Urothelium cell line (cell line): Measurements from ENCODE around the gene PTGER4.
"Not testable (repeated sequence)": the region's sequence is repeated elsewhere in the genome, so short reads cannot be mapped to it uniquely, and the experiment has no call there.

Experiments used
- DNase-seq: peaks from one replicate; pipeline ENCODE4 v3.0.0; 2011; ENCODE audit warnings: low spot score, mixed read lengths
- FAIRE-seq: peaks from 2 replicates; lab custom pipeline; 2011; peaks lifted over from hg19 to GRCh38; lab: Jason Lieb, UNC

PTGER4 gene

DNA sequence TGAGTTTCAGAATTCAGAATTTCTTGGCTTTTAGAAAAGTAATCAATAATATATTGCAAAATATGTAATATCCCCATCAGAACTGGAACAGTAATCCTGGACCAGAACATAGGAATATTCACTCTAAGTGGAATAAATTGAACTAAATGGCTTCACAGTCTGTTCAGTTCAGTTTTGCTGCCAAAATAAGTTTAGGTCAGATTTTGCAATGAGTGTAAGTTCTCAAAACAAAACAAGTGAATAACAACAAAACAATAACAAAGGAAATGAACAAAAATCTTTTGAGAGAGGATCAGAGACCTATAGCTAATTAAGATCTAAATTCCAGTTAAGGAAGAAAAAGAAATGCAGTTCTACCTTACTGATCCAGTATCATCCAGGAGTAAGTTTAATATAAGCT is 9.3 kb downstream of the PTGER4 start:
- no peak for DNase-seq
- FAIRE-seq: no peak

DNA sequence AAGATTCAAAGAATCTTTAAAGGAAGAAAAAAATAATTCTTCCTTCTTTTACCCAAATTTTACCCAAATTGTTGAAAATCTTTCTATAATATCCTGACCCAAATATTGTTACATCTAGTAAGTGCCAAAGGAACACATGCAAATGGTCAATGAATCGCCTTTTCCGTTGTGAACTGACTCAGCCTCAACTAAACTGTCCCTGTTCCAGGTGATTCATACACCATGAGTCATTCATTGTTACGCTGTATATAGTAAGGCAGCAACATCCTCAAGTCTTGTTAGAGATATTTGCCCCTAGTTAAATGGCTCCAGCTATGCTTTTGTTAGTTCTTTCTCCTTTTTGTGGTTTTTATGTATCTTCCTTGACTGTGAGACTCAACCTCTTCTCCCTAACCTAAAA is 9.7 kb downstream of the PTGER4 start:
- peak; percentile 86 for FAIRE-seq
- peak; percentile 85 for DNase-seq

DNA sequence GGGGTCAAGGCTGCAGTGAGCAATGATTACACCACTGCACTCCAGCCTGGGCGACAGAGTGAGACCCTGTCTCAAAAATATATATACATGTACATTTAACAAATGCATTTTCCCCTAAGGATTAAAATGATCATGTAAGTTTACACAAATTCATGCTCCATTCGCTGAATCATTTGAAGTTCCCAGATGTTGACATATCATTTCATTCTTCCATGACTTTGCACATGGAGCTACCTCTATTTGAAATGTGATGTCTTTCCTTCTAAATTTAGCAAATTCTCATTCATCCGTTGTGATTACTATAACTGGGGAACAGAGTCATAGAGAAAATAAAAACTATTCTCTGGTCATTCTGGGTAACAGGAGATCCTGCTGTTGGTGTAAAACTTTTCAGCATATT is 10.6 kb downstream of the PTGER4 start:
- no peak for DNase-seq
- no peak for FAIRE-seq

DNA sequence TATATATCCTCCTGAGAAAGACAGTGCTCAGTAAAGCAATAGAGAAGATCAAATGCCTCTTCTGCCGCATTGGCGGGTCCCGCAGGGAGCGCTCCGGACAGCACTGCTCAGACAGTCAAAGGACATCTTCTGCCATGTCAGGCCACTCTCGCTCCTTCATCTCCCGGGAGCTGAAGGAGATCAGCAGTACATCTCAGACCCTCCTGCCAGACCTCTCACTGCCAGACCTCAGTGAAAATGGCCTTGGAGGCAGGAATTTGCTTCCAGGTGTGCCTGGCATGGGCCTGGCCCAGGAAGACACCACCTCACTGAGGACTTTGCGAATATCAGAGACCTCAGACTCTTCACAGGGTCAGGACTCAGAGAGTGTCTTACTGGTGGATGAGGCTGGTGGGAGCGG is 12.2 kb downstream of the PTGER4 start:
- DNase-seq (no peak), FAIRE-seq (no peak)

DNA sequence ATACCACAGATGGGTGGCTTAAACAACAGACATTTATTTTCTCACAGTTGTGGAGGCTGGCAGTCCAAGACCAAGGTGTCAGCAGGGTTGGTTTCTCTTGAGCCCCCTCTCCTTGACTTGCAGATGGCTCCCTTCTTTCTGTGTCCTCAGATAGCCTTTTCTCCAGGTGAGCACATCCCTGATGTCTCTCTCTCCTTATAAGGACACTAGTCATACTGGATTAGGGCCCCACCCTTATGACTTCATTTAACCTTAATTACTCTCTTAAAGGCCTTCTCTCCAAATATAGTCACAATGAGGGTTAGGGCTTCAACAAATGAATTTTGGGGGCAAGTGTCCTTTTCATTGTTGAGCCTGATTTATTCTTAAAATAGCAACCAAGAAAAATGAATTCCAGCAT is 14.7 kb downstream of the PTGER4 start:
- DNase-seq: no peak
- FAIRE-seq: no peak

DNA sequence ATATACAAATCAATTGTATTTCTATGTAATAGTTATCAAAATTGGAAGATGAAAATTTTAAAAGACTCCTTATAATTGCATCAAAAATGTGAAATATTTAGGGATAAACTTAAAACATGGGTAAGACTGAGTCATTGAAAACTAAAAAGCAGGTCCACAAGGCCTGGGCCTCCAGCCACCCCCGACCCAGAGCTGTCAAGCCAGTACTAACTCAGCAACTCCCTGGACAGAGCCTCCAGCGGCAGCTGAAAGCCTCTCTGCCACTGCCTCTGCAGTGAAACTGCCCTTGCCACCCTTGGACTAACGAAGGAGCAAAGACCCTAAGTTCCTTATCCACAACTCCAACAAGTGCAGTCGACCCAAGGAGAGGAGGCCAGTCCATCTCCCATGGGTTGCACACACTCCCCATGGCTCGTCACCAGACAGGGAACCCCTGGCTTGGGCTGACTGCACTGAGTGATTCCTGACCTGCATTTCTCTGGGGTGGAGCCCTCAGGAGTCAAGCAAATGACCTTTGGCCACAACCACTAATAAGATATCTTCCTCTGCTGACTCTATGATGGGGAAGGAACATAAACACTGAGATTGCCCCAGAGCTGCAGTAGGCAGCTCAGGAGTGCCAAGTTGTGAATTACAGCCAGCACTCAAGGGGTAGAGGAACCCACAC is 20.5 kb downstream of the PTGER4 start:
- DNase-seq (no peak), FAIRE-seq (no peak)

DNA sequence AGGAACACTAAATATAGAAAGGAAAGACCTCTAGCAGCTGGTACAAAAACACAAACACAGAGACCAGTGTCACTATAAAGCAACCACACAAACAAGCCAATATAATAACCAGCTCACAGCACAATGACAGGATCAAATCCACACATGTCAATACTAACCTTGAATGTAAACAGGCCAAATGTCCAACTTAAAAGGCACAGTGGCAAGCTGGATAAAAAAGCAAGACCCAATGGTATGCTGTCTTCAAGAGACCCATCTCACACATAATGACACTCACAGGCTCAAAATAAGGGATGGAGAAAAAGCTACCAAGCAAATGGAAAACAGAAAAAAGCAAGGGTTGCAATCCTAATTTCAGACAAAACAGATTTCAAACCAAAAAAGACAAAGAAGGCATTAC is 22.3 kb downstream of the PTGER4 start:
- not testable (repeated sequence) for FAIRE-seq, DNase-seq

DNA sequence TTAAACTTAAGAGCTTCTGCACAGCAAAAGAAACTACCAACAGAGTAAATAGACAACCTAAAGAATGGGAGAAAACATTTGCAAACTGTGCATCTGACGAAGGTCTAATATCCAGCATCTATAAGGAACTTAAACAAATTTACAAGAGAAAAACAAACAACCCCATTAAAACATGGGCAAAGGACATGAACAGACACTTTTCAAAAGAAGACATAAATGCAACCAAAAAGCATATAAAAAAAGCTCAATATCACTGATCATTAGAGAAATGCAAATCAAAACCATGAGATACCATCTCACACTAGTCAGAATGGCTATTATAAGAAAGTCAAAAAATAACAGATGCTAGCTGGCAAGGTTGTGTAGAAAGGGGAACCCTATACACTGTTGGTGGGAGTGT is 25.8 kb downstream of the PTGER4 start:
- not testable (repeated sequence) for FAIRE-seq, DNase-seq

DNA sequence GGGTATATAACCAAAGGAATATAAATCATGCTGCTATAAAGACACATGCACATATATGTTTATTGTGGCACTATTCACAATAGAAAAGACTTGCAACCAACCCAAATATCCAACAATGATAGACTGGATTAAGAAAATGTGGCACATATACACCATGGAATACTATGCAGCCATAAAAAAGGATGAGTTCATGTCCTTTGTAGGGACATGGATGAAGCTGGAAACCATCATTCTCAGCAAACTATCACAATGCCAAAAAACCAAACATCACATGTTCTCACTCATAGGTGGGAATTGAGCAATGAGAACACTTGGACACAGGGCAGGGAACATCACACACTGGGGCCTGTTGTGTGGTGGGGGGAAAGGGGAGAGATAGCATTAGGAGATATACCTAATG is 30.9 kb downstream of the PTGER4 start:
- FAIRE-seq: not testable (repeated sequence)

DNA sequence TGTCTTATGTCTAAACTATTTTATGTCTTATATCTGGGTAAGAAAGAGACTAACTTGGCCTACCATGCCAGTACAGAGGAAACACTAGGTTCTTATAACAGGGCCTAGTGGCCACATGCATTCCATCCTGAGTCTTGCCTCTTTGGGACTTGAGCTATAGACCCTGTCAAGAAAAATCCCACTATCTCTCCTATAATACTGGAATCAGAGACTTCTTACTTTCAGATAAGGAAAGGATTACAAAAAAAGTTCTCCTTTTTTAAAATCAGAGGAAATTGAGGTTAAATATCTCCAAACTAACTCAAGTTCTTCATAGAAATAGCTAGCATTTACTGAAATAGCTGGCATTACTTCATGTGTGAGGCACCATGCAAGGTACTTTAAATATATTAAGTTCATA is 34.3 kb downstream of the PTGER4 start:
- no peak for FAIRE-seq
- DNase-seq: no peak

More for the DNA sequence above, 30.9 kb downstream of the PTGER4 start:
- not testable (repeated sequence) for DNase-seq

DNA sequence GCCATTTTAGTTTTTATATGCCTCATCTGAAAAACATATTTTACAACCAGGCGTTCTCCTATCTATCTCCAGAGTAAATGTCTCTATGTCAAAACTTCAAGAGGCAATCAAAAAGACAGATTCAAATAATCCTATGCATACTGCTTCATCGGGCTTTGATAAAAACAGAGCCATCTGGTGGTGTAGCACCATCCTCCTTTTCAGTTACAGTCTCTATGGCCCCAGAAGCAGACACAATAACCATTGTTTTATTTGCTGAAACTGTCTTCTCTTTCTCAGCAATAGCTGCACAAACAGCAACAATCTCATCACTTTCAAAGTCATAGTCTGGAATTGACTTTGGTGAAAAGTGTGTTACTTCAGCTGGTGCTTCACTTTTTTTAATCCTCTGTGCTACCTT is 36.3 kb downstream of the PTGER4 start:
- FAIRE-seq (no peak), DNase-seq (peak; percentile 35)

DNA sequence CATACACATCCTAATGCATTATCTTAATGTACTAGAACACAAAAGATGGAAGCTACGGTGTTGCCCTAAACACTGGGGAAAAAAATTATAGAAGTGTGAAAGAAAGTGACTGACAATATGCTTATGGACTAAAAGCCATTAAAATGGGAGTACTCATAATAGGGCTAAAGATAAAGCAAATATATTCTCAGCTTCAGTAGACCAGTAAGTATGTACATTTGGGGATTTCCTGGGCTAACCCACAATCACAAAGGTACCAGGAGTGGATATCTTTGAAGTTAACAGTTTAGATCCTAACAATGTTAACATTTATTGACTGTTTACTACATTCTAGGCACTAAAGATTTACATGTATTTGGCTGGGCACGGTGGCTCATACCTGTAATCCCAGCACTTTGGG is 36.9 kb downstream of the PTGER4 start:
- no peak for FAIRE-seq
- DNase-seq: no peak

DNA sequence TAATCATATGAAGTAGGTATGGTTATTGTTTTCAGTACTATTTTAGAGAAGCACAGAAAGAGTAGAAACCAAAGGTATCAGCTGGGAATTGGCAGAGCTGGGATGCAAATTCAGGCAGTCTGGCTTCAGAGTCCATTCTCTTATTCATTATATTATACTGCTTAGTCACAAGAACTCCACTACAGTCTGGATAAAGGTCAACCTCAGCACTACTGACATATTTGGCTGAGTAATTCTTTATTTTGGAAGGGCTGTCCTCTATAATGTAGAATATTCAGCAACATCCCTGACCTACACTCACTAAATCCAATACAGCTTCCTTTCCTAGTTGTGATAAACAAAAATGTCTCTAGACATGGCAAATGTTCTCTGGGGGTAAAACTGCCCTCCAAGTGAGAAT is 37.6 kb downstream of the PTGER4 start:
- DNase-seq (no peak), FAIRE-seq (peak; percentile 9)

DNA sequence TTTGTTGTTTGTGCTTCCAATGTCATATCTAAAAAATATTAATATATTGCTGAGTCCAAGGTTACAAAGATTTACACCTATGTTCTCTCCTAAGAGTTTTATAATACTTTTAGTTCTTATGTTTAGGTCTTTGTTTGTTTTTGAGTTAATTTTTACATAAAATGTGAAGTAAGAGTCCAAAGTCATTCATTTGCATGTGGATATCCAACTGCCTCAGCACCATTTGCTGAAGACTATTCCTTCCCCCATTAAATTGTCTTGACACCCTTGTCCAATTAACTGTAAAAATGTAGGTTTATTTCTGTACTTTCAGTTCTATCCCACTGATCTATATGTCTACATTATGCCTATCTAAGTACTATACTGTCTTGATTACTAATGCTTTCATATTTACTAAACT is 40.4 kb downstream of the PTGER4 start:
- no peak for FAIRE-seq
- no peak for DNase-seq

DNA sequence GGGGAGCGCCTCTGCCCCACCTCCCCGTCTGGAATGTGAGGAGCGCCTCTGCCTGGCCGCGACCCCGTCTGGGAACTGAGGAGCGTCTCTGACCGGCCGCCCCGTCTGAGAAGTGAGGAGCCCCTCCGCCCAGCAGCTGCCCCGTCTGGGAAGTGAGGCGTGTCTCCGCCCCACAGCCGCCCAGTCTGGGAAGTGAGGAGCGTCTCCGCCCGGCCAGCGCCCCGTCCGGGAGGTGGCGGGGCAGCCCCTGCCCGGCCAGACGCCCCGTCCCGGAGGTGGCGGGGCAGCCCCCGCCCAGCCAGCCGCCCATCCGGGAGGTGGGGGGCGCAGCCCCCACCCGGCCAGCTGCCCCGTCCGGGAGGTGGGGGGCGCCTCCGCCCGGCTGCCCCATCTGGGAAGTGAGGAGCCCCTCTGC is 42.8 kb downstream of the PTGER4 start:
- not testable (repeated sequence) for FAIRE-seq

DNA sequence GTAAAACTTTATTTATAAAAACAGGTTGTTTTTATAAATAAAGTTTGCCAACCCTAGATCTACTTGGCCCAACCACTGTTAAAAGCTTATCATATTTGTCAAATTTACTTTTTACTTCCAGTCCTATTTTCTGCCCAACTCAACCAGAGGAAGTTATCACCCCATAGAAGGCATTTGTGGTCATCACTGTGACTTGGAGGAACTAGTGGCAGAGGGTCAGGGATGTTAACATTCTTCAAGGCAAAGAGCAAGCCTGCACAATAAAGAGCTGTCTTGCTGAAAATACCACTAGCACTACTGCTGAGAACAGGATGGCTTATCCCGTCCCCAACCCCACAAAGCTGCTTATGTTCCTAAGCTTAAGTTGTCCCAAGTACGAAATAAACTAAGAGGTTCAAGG is 53.7 kb downstream of the PTGER4 start:
- DNase-seq (no peak), FAIRE-seq (no peak)

More for the DNA sequence above, 42.8 kb downstream of the PTGER4 start:
- DNase-seq: not testable (repeated sequence)

DNA sequence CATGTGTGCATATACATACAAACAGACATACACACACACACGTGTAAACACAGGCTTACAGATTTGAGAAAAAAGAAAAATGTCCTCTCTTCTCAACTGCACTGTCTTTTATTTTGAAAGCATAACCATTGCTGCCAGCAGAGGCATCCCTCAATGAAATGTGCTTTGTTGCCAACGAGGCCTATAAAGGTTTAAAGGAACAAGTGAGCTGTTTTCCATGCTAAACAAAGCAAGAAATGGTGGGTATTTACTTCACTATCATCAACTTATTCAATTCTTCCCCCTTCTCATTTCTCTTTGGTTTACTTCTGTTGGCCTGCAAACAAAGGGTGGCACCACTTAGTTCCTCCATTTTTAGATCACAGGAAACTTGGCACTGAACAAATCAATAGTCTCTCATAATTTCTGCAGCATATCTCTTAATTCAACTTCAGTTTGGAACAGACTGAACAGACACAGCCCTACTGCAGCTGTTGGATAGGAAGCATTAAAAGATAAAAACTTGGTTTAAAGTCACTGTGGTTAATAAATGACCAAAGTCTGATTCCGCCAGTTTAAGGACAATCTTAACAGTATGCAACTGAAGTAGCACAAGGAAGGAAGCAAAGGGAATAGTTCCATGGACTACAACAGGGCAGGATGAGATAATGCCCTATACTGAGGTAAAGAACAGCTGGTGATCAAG is 54.3 kb downstream of the PTGER4 start:
- FAIRE-seq (no peak), DNase-seq (no peak)

DNA sequence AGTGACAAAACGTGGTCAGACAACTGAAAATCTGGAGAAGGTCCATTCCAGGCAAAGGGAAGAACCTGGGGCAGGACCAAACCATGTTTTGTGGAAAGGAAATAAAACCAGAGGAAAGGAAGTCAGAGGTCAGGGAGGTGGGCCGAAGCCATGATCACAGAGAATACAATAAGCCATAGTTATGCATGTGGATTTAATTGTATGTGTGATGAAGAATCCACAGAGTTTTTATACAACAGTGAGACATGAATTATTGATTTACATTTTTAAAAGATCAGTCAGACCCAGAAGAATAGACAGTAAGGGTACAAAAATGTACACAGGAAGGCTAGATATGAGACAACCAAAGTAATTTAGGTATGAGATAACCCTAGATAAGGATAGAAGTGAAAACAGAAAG is 55.3 kb downstream of the PTGER4 start:
- no peak for FAIRE-seq

DNA sequence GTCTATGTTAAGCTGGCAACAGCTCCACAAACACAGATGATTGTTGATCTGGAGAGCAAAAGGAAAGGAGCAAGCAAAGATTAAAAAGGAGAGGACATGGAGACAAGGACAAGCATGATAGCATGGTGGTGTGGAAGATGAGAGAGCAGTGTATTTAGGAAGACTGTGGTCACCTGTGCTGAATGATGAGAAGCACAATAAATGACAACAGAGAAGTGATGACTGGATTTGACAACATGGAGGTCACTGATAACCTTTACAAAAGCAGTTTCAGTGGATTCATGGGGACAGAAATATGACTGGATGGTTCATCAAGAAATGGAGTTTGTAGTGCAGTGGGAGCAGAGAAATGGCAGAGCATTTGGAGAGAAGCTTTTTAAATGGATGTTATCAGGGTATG is 55.9 kb downstream of the PTGER4 start:
- FAIRE-seq: no peak
- no peak for DNase-seq

More for the DNA sequence above, 55.3 kb downstream of the PTGER4 start:
- DNase-seq: no peak

DNA sequence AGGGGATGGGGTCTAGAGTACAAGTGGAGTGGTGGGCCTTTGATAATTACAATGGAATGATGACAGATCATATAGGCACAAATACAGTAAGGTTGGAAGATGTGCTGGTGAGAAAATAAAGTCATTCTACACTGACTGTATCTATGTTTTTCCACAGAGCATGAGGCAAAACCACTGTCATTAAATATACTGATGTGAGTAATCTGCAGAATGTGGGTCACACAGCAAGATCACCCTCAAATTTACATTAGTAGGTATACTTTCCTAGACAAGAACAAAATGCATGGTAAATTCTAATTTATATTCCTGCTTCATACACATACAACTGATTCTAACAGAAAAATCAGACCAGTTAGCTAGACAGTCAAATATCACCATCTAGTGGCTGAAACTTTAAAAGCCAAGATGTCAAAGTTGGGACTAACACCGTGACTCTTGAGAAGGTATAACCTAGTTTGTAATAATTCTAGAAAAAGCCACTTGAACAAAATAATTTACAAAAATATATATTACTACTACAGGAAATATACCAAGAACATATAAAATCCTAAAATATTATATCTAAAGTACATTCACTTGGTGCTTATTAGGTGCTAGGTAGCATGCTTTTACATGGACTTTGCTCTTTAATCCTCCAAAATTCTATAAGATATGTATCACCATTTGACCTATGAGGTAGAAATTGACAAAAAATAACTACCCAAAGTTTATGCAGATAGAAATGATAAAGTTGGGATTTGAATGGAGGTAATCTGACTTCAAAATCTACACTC is 56.6 kb downstream of the PTGER4 start:
- peak; percentile 53 for DNase-seq
- no peak for FAIRE-seq

DNA sequence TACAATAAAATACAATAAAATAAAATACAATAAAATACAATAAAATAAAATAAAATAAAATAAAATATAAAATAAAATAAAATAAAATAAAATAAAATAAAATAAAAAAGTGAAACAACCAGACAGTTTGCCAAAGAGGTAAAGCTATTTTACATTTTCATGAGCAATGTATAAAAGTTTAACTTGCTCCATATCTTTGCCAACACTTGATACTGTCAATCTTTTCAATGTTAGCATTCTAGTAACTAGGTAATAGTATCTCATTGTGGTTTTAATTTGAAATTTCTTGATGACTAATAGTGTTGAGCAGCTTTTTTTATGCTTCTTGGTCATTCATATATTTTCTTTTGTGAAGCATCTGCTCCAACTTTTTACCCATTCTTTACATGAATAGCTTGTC is 58.8 kb downstream of the PTGER4 start:
- FAIRE-seq (no peak), DNase-seq (no peak)
